AG04450 (cell line): ENCODE data around the gene ABHD4. TPM values are rescaled to one million over a fixed set of nuclear protein-coding genes. Genes with fewer than 3 reads are reported as not detected.

ENCODE experiments used
- CTCF ChIA-PET: fragments of 300-600, 350-600 bp; formaldehyde crosslinking; extraction: SDS; loops from one replicate; lab custom pipeline; 2022; ENCODE audit warnings: antibody characterized with exemption, inconsistent platforms; lab: Charles Lee
- POLR2A ChIA-PET: fragments of 350-600 bp; formaldehyde crosslinking; extraction: SDS; loops from one replicate; lab custom pipeline; 2021; ENCODE audit warnings: antibody characterized with exemption, inconsistent platforms; lab: Yijun Ruan, JAX
- DNase-seq: peaks from one replicate; pipeline ENCODE4 v3.0.0-alpha.2; 2011; ENCODE audit warnings: low read depth, low spot score
- H3K27ac ChIP-seq: one replicate; pipeline ENCODE4 v1.5.1; 2012; ENCODE audit warnings: low read depth, low read length, control low read depth
- H3K27me3 ChIP-seq: one replicate; pipeline ENCODE4 v1.6.0; 2012; ENCODE audit warnings: low read length; ENCODE audit not compliant: control insufficient read depth, insufficient read depth
- H3K4me3 ChIP-seq: 2 replicates; pipeline ENCODE4 v1.5.1; 2011; ENCODE audit warnings: mild to moderate bottlenecking, low read depth, low read length, control low read depth
- H3K9me3 ChIP-seq: 2 replicates; pipeline ENCODE4 v1.5.1; 2012; ENCODE audit warnings: low read length; ENCODE audit not compliant: control insufficient read depth, insufficient read depth
- polyA plus RNA-seq: library from polyadenylated mRNA; depleted of rRNA; stranded (reverse); fragments of >200 nt; gene quantifications from 2 replicates; pipeline ENCODE4 v1.2.3, GENCODE V29; 2011
- TF ChIP-seq, protein P1 (sequence below): IDR thresholded peaks from 2 replicates; pipeline ENCODE4 v1.5.1; 2011; ENCODE audit warnings: low read depth, low read length, control low read depth, inconsistent platforms

ABHD4 gene
- polyA plus RNA-seq, 1 experiment: 42.1 TPM

DNA sequence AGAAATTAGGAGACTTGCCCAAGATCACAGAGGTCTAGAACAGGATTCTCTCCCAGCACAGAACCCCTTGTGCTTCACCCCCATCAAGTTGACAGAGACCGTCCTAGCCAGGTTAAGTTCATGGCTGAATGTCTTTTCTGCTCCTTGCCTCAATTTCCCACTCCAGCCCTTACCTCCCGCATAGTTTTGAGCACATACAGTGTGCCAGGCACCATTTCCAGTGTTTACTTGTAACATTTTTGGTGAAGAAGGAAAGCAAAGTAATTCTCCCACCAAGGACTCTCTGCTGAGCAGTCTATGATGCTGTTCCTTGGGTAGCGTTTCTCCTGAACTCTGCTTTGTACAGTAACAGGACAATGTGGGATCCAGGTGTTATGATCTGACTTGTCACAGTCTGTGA lies 1.2 kb downstream of the ABHD4 start:
- H3K27ac ChIP-seq: peak overlapping the region; percentile 89
- no peak for DNase-seq
- ChIA-PET POLR2A (interaction anchor here (1.6 to 2.3 kb wide), 2 partner anchors 10 to 54 kb away, joined by 6 to 12 read pairs; partner anchors contain the start of gene DAD1), CTCF (interaction anchor here (0.5 to 4.4 kb wide), 14 partner anchors 9 to 273 kb away, joined by 3 to 47 read pairs (median 4); partner anchors contain the start of genes DAD1 and OXA1L)
- no peaks in the 10 kb centered on the region; the same call in 1 of the 2 replicates for H3K9me3 ChIP-seq
- H3K4me3 ChIP-seq: peak overlapping the region; percentile 97
- TF ChIP-seq, protein P1, sequence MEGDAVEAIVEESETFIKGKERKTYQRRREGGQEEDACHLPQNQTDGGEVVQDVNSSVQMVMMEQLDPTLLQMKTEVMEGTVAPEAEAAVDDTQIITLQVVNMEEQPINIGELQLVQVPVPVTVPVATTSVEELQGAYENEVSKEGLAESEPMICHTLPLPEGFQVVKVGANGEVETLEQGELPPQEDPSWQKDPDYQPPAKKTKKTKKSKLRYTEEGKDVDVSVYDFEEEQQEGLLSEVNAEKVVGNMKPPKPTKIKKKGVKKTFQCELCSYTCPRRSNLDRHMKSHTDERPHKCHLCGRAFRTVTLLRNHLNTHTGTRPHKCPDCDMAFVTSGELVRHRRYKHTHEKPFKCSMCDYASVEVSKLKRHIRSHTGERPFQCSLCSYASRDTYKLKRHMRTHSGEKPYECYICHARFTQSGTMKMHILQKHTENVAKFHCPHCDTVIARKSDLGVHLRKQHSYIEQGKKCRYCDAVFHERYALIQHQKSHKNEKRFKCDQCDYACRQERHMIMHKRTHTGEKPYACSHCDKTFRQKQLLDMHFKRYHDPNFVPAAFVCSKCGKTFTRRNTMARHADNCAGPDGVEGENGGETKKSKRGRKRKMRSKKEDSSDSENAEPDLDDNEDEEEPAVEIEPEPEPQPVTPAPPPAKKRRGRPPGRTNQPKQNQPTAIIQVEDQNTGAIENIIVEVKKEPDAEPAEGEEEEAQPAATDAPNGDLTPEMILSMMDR: no peak
- no peaks in the 10 kb centered on the region for H3K27me3 ChIP-seq

DNA sequence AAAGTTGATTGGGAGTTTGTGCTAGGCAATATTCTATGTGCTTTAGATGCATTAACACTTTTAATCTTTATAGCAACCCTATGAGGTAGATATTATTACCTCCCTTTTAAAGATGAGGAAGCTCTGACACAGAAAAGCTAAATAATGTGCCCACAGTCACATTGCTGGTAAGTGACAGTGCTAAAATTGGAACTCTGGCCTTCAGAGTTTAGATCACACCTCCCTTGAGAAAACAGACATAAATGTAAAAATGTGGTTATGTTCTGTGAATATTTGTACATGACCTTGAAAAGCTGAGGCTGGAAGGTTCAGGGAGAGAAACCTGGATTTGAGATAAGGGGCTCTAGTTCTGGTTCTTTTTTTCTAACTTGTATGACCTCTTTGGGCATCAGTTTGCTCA lies 1.9 kb downstream of the ABHD4 start:
- H3K27me3 ChIP-seq: no peaks in the 10 kb centered on the region
- POLR2A ChIA-PET: no interaction called here
- H3K4me3 ChIP-seq: no peak overlapping the region
- TF ChIP-seq, protein P1: no peak
- no peak for DNase-seq
- CTCF ChIA-PET: interaction anchor here (0.8 to 4.4 kb wide), 6 partner anchors 10 to 273 kb away, joined by 3 to 47 read pairs (median 6); partner anchors contain the start of gene DAD1
- no peak overlapping the region for H3K27ac ChIP-seq
- H3K9me3 ChIP-seq: no peaks in the 10 kb centered on the region; the same call in 1 of the 2 replicates

DNA sequence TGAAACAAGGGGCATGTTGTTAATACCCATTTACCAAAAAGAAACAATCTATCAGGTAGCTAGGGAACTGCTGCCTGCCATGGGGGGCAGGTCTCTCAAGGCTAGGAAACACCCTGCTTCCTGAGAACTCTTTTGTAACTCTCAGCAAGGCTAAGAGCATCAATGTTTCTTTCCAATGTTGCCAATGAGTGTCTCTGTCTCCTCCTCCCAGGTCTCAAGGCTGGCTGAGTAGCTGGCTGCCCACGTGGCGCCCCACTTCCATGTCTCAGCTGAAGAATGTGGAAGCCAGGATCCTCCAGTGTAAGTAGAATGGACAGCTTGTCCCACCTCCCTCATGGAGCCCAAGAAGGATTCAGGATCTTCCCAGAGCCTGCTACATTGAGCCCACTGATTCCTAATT lies 3.4 kb downstream of the ABHD4 start:
- DNase-seq: no peak
- TF ChIP-seq, protein P1: no peak
- H3K27me3 ChIP-seq: no peaks in the 10 kb centered on the region
- H3K27ac ChIP-seq: no peak overlapping the region
- no peaks in the 10 kb centered on the region; the same call in 1 of the 2 replicates for H3K9me3 ChIP-seq
- H3K4me3 ChIP-seq: no peak overlapping the region
- ChIA-PET CTCF (interaction anchor here (1.2 to 4.4 kb wide), 3 partner anchors 11 to 45 kb away, joined by 5 to 47 read pairs (median 7); partner anchors contain the start of gene DAD1), POLR2A (no interaction called here)

DNA sequence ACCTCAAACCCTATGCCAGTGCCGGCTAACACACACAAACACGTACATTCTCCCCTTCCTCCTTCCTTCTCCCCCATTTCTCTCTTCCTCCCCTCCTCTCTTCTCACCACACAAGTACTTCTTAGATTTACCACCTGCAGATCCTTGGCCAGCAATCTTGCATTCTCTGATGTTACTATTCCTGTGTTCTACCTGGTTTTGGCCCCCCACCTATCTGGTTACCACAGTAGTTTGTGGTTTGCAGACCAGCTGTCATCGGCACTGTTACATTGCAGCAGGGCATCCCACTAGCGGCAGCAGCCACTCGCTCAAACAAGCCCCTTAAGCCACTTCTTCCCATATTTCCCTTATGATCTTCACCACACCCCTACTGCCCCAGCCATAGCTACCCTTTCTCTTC lies 3.9 kb downstream of the ABHD4 start:
- TF ChIP-seq, protein P1: no peak
- no peaks in the 10 kb centered on the region; the same call in 1 of the 2 replicates for H3K9me3 ChIP-seq
- no peak overlapping the region for H3K4me3 ChIP-seq
- no peak for DNase-seq
- ChIA-PET POLR2A (no interaction called here), CTCF (interaction anchor here (1.2 to 4.4 kb wide), 3 partner anchors 12 to 46 kb away, joined by 5 to 47 read pairs (median 7); partner anchors contain the start of gene DAD1)
- peak overlapping the region; percentile 11 for H3K27ac ChIP-seq
- H3K27me3 ChIP-seq: no peaks in the 10 kb centered on the region

DNA sequence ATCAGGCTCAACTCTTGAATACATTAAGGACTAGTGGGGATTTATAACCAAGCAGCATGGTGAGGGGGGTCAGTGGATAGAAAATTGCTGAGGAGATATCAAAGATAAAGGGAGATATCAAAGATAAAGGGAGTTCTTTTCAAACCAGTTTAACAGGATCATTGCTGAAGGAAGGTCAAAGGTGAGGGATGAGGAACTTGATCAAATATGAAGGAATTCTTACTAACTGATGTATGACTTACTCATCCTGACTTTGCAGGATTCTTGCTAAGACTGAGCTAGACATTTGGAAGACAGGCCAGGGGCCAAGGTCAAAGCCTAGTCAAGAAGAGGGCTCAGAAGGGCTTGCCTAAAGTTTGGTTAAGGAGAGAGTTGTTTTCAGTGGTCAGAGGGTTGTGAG lies 4.8 kb downstream of the ABHD4 start:
- peak overlapping the region; percentile 39 for H3K27ac ChIP-seq
- ChIA-PET CTCF (interaction anchor here (0.6 kb wide), 1 partner anchor 52 kb away, joined by 4 read pairs; no protein-coding TSS in a partner anchor), POLR2A (no interaction called here)
- no peak overlapping the region for H3K4me3 ChIP-seq
- no peaks in the 10 kb centered on the region for H3K27me3 ChIP-seq
- no peaks in the 10 kb centered on the region; the same call in 1 of the 2 replicates for H3K9me3 ChIP-seq
- TF ChIP-seq, protein P1: no peak
- no peak for DNase-seq
